Fibroblast of lung (primary cell): ENCODE results near the gene SERPINB3. TPM values are rescaled to one million over a fixed set of nuclear protein-coding genes. Genes with fewer than 3 reads are reported as not detected.
"Not testable (repeated sequence)": the region's sequence is repeated elsewhere in the genome, so short reads cannot be mapped to it uniquely, and the experiment has no call there.

Source experiments
- DNase-seq, 2 donors: peaks; one replicate each; pipeline versions ENCODE4 v3.0.0 to v3.0.0-alpha.2; 2010; ENCODE audit warnings: low read depth in 2 of 2
- H2AFZ ChIP-seq: 2 replicates; pipeline ENCODE4 v1.5.1; 2012; ENCODE audit warnings: low read length, control low read depth, inconsistent platforms
- H3K27ac ChIP-seq: 2 replicates; pipeline ENCODE4 v1.5.1; 2011; ENCODE audit warnings: low read length, control low read depth; ENCODE audit not compliant: insufficient read depth
- H3K27me3 ChIP-seq: 2 replicates; pipeline ENCODE4 v1.5.1; 2011; ENCODE audit warnings: mild to moderate bottlenecking, low read length; ENCODE audit not compliant: control insufficient read depth, insufficient read depth
- H3K36me3 ChIP-seq: 2 replicates; pipeline ENCODE4 v1.5.1; 2011; ENCODE audit warnings: low read length; ENCODE audit not compliant: control insufficient read depth, insufficient read depth
- H3K4me1 ChIP-seq: 2 replicates; pipeline ENCODE4 v1.5.1; 2011; ENCODE audit warnings: low read length; ENCODE audit not compliant: control insufficient read depth, insufficient read depth; ENCODE audit errors: extremely low read depth
- H3K4me2 ChIP-seq: 2 replicates; pipeline ENCODE4 v1.5.1; 2011; ENCODE audit warnings: low read length, control low read depth; ENCODE audit not compliant: insufficient read depth; ENCODE audit errors: extremely low read depth
- H3K4me3 ChIP-seq, 4 experiments: fragments of 200-600 bp in 1 of 4; sonication (generic) in 1 of 4; replicated peaks in 1 of 4; 2 replicates each; pipeline ENCODE4 v1.5.1; 2011 to 2016; ENCODE audit warnings: low read length in 4 of 4, low read depth in 3 of 4, mild to moderate bottlenecking in 3 of 4, control low read depth in 2 of 4, inconsistent platforms in 1 of 4, mixed read lengths in 1 of 4; ENCODE audit not compliant: insufficient read depth in 1 of 4; ENCODE audit errors: control extremely low read depth in 1 of 4
- H3K79me2 ChIP-seq: 2 replicates; pipeline ENCODE4 v1.5.1; 2012; ENCODE audit warnings: mild to moderate bottlenecking, low read length, inconsistent platforms; ENCODE audit not compliant: control insufficient read depth, insufficient read depth
- H3K9ac ChIP-seq: 2 replicates; pipeline ENCODE4 v1.5.1; 2011; ENCODE audit warnings: mild to moderate bottlenecking, low read length, control low read depth; ENCODE audit not compliant: insufficient read depth
- H3K9me3 ChIP-seq: 2 replicates; pipeline ENCODE4 v1.5.1; 2012; ENCODE audit warnings: low read depth, low read length; ENCODE audit not compliant: control insufficient read depth, insufficient read depth
- H4K20me1 ChIP-seq: 2 replicates; pipeline ENCODE4 v1.5.1; 2011; ENCODE audit warnings: low read length; ENCODE audit not compliant: control insufficient read depth, insufficient read depth; ENCODE audit errors: extremely low read depth
- CTCF ChIP-seq, 2 donors: IDR thresholded peaks in 1 of 2; conservative IDR thresholded peaks in 1 of 2; 1 replicate in 1 of 2; 2 replicates in 1 of 2; pipeline ENCODE4 v1.5.1; 2011 to 2012; ENCODE audit warnings: low read length in 2 of 2, control low read depth in 1 of 2, inconsistent platforms in 1 of 2, low read depth in 1 of 2, mild to moderate bottlenecking in 1 of 2
- EZH2 ChIP-seq: IDR thresholded peaks from 2 replicates; pipeline ENCODE4 v1.5.1; 2012; ENCODE audit warnings: low read length, control low read depth, mild to moderate bottlenecking; ENCODE audit errors: missing control alignments
- polyA minus RNA-seq: library from RNA; depleted of rRNA, polyadenylated mRNA; stranded (reverse); fragments of >200 nt; gene quantifications from 2 replicates; pipeline ENCODE4 v1.2.3, GENCODE V29; 2011; ENCODE audit warnings: low replicate concordance
- polyA plus RNA-seq, 2 donors: library from polyadenylated mRNA; depleted of rRNA in 1 of 2; stranded (reverse) in 1 of 2; unstranded in 1 of 2; fragments of >200 nt; gene quantifications; 2 replicates each; pipeline ENCODE4 v1.2.1, GENCODE V29; 2011 to 2012; ENCODE audit warnings: missing spikeins in 1 of 2
- total RNA-seq: library from RNA; depleted of rRNA; stranded (reverse); fragments of >200 nt; gene quantifications from 2 replicates; pipeline ENCODE4 v1.2.1, GENCODE V29; 2014

SERPINB3 gene
- not detected in 2 replicates for total RNA-seq
- not detected in 2 replicates for polyA plus RNA-seq
- polyA plus RNA-seq (2012): not detected in 2 replicates
- polyA minus RNA-seq: not detected in 2 replicates

- not testable (repeated sequence) for H3K4me2 ChIP-seq, H2AFZ ChIP-seq, H3K27me3 ChIP-seq, H3K36me3 ChIP-seq, DNase-seq, H3K79me2 ChIP-seq, H3K4me1 ChIP-seq, H3K9ac ChIP-seq, H3K4me3 ChIP-seq, H3K27ac ChIP-seq, H4K20me1 ChIP-seq, H3K9me3 ChIP-seq
Observed at GRCh38 chr18:63661750-63662149, at the start of gene SERPINB3. Gene SERPINB3, minus strand, starts transcription at chr18:63661893. Its CDS starts 677 bp downstream, at chr18:63661216.

- Histone ChIP-seq H3K27me3 (no peaks in the 10 kb centered on the region), H2AFZ (no peak overlapping the region), H3K79me2 (no peaks in the 10 kb centered on the region), H3K4me3 (no peak overlapping the region), H3K9me3 (no peaks in the 10 kb centered on the region), H3K36me3 (no peaks in the 10 kb centered on the region), H4K20me1 (no peaks in the 10 kb centered on the region), H3K4me1 (no peaks in the 10 kb centered on the region), H3K27ac (no peak overlapping the region), H3K4me2 (no peak overlapping the region), H3K9ac (no peak overlapping the region)
- no peak for TF ChIP-seq CTCF (conservative IDR thresholded peaks at IDR 0.05 in 1 of 2, IDR thresholded peaks at IDR 0.05 in 1 of 2; ENCODE audit: low read depth in 1 of 2, low read length in 2 of 2)
- no peak for TF ChIP-seq EZH2
- peak; percentile 32 to 89 for DNase-seq
Observed at GRCh38 chr18:63708650-63709049, 47.0 kb upstream of the SERPINB3 start.

GRCh38 chr18:63707816-63708215 lies 46.1 kb upstream of the SERPINB3 start:
- Histone ChIP-seq H2AFZ (no peak overlapping the region), H3K27ac (no peak overlapping the region), H4K20me1 (no peaks in the 10 kb centered on the region), H3K9me3 (no peaks in the 10 kb centered on the region), H3K4me2 (no peak overlapping the region), H3K27me3 (no peaks in the 10 kb centered on the region), H3K79me2 (no peaks in the 10 kb centered on the region), H3K9ac (no peak overlapping the region), H3K4me3 (no peak overlapping the region), H3K4me1 (no peaks in the 10 kb centered on the region), H3K36me3 (no peaks in the 10 kb centered on the region)
- TF ChIP-seq EZH2: no peak
- TF ChIP-seq CTCF (conservative IDR thresholded peaks at IDR 0.05 in 1 of 2, IDR thresholded peaks at IDR 0.05 in 1 of 2; ENCODE audit: low read depth in 1 of 2, low read length in 2 of 2): no peak
- peak in 1 of 2 donors; percentile 10 for DNase-seq
